GM18498 (cell line): ENCODE measurements around the gene NR1D1.

Experiments
- ATAC-seq: cut with Tn5 transposase; IDR thresholded peaks from one replicate; pipeline ENCODE4 v1.9.1; 2021; ENCODE audit warnings: mild to moderate bottlenecking, moderate library complexity; ENCODE audit not compliant: unreplicated experiment

NR1D1 gene

GRCh38 chr17:40111221-40112128 lies 11.1 kb upstream of the NR1D1 start:
- peak; percentile 65 for ATAC-seq

GRCh38 chr17:40110026-40110845 lies 9.8 kb upstream of the NR1D1 start:
- ATAC-seq: no peak

GRCh38 chr17:40108970-40109824 lies 8.8 kb upstream of the NR1D1 start:
- no peak for ATAC-seq

GRCh38 chr17:40107522-40108174 lies 7.3 kb upstream of the NR1D1 start:
- ATAC-seq: no peak

- ATAC-seq: no peak
Observed at GRCh38 chr17:40106760-40107521, 6.6 kb upstream of the NR1D1 start.

- no peak for ATAC-seq
Observed at GRCh38 chr17:40105861-40106759, 5.7 kb upstream of the NR1D1 start.

- no peak for ATAC-seq
Observed at GRCh38 chr17:40104594-40105486, 4.5 kb upstream of the NR1D1 start.

GRCh38 chr17:40103688-40104087 lies 3.3 kb upstream of the NR1D1 start:
- ATAC-seq: no peak

- no peak for ATAC-seq
Observed at GRCh38 chr17:40103071-40103661, 2.8 kb upstream of the NR1D1 start.

GRCh38 chr17:40101367-40102210 lies 1.2 kb upstream of the NR1D1 start:
- ATAC-seq: no peak

GRCh38 chr17:40100669-40101366 lies 429 bp upstream of the NR1D1 start:
- peak; percentile 27 for ATAC-seq

GRCh38 chr17:40099619-40100418 lies 570 bp downstream of the NR1D1 start:
- ATAC-seq: no peak

- peak; percentile 61 for ATAC-seq
Observed at GRCh38 chr17:40098846-40099618, 1.4 kb downstream of the NR1D1 start.
